ENCODE data around the gene LPAR1. TPM values are rescaled to one million over a fixed set of nuclear protein-coding genes. Genes with fewer than 3 reads are reported as not detected.

LPAR1 gene
- total and polyA plus RNA-seq, 10 of the 15 experiments (the other 5 are each of a cell fraction or from before 2014, with no cell fraction given) = 3.3 to 12.9 (median 8.4) TPM

DNA sequence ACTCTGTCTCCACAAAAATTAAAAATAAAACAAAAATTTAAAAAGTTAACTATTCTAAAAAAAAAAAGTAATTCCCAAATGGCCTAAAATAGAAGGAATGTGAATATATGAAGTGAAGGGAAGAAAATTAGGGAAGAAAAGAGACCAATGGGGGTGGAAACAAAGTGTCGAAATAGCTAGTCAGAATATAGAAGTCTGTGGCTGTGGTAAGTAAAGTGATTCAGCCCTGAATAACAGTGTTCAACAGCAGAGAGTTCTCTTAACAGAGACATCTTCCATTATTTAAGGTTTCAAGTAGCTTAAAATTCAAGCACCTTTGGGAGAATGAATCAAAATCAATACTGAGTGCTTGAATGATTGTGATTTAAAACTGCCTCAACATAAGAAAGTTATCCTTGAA lies 51.7 kb downstream of the LPAR1 start (continued):
- TF ChIP-seq BCL11A (IDR thresholded peaks at IDR 0.05; ENCODE audit: low read depth, low read length) = no peak
- TF ChIP-seq HDGF (IDR thresholded peaks at IDR 0.05) = no peak
- no peak for TF ChIP-seq ZSCAN29 (IDR thresholded peaks at IDR 0.05)
- no peak for TF ChIP-seq TAF1 (IDR thresholded peaks at IDR 0.05; ENCODE audit: borderline replicate concordance, low read depth, low read length)
- no peak for TF ChIP-seq POLR2AphosphoS5 (IDR thresholded peaks at IDR 0.05; ENCODE audit: low read length)
- TF ChIP-seq SMC3 (IDR thresholded peaks at IDR 0.05; ENCODE audit: borderline replicate concordance, low read length) = no peak

DNA sequence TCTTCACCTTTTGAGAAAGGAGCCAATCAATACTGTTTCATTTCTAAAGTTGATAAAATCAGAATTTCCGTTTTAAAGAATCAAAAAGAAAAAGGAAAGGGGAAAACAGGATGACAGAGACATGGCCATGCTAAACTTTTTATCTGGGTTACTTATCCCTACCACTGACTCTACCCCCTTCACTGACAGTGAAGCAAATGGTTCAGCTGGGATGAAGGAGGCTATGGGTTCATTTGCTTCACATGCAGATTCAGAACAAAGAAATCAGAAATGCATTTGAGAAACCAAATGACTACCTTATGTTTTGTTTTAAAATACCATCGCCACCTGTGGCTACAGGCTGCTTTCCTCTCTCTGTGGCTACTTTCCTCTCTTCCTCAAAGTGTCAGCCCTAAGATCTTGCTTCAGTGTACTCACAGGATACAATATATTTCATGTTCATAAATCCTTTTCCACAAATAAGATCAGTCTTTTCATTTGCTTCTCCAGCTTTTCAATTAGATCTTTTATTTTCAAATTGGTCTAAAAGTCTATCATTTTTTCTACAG lies 53.3 kb downstream of the LPAR1 start:
- ChIA-PET CTCF (interaction anchor here (0.7 to 1.7 kb wide), 8 partner anchors 8 to 177 kb away, joined by 3 to 10 read pairs (median 3); no protein-coding TSS in a partner anchor), POLR2A (interaction anchor here (1.1 to 3.1 kb wide), 5 partner anchors 10 to 18 kb away, joined by 3 to 14 read pairs (median 7); no protein-coding TSS in a partner anchor), SMC1A (ENCODE audit: uncharacterized antibody, unreplicated experiment) (interaction anchor here (0.6 to 5.5 kb wide), 22 partner anchors 8 to 345 kb away, joined by 3 to 74 read pairs (median 5); no protein-coding TSS in a partner anchor), RAD21 (ENCODE audit: unreplicated experiment) (interaction anchor here (0.9 to 2.1 kb wide), 8 partner anchors 10 to 304 kb away, joined by 3 to 10 read pairs (median 6); no protein-coding TSS in a partner anchor)
- Histone ChIP-seq H3K79me2 (ENCODE audit: control insufficient read depth, insufficient read depth, low read length) (no peaks in the 10 kb centered on the region), H3K36me3 (ENCODE audit: control insufficient read depth in 2 of 2, insufficient read depth in 2 of 2, low read length in 1 of 2) (no peaks in the 10 kb centered on the region), H3K27ac (ENCODE audit: control insufficient read depth, insufficient read depth) (no peak overlapping the region), H3K4me3 (no peak overlapping the region), H3K9ac (ENCODE audit: control insufficient read depth, insufficient read depth, low read length) (no peak overlapping the region), H3K4me1 (ENCODE audit: control insufficient read depth, insufficient read depth, low read length) (no peaks in the 10 kb centered on the region), H2AFZ (ENCODE audit: control insufficient read depth, low read depth, low read length) (no peak overlapping the region), H3K9me3 (replicated peaks; ENCODE audit: control insufficient read depth, insufficient read depth, low read length) (no peaks in the 10 kb centered on the region), H4K20me1 (ENCODE audit: control insufficient read depth, insufficient read depth) (no peaks in the 10 kb centered on the region), H3K4me2 (ENCODE audit: control insufficient read depth, insufficient read depth) (no peak overlapping the region), H3K27me3 (replicated peaks in 1 of 2; ENCODE audit: control insufficient read depth in 2 of 2, insufficient read depth in 2 of 2, low read length in 1 of 2) (no peaks in the 10 kb centered on the region)
- DNase-seq (ENCODE audit: low read depth, low spot score) (no peak), FAIRE-seq (peak; percentile 27), ATAC-seq (peak; percentile 68)
- BruUV-seq (replicated peaks) = no TSS peak
- in situ Hi-C loops (cut with MboI) = no loop called here
- 28% methylated on average over 2 of the region's 2 CpGs for WGBS (ENCODE audit: insufficient coverage, insufficient replicate concordance, low lambda C conversion rate, missing lambda C conversion rate)
- intact Hi-C loops (cut with micrococcal nuclease; ENCODE audit: unreplicated experiment) = loop anchor here (5.0 kb wide), 1 partner anchor 32 kb away; no protein-coding TSS in a partner anchor
- TF ChIP-seq, protein P1, sequence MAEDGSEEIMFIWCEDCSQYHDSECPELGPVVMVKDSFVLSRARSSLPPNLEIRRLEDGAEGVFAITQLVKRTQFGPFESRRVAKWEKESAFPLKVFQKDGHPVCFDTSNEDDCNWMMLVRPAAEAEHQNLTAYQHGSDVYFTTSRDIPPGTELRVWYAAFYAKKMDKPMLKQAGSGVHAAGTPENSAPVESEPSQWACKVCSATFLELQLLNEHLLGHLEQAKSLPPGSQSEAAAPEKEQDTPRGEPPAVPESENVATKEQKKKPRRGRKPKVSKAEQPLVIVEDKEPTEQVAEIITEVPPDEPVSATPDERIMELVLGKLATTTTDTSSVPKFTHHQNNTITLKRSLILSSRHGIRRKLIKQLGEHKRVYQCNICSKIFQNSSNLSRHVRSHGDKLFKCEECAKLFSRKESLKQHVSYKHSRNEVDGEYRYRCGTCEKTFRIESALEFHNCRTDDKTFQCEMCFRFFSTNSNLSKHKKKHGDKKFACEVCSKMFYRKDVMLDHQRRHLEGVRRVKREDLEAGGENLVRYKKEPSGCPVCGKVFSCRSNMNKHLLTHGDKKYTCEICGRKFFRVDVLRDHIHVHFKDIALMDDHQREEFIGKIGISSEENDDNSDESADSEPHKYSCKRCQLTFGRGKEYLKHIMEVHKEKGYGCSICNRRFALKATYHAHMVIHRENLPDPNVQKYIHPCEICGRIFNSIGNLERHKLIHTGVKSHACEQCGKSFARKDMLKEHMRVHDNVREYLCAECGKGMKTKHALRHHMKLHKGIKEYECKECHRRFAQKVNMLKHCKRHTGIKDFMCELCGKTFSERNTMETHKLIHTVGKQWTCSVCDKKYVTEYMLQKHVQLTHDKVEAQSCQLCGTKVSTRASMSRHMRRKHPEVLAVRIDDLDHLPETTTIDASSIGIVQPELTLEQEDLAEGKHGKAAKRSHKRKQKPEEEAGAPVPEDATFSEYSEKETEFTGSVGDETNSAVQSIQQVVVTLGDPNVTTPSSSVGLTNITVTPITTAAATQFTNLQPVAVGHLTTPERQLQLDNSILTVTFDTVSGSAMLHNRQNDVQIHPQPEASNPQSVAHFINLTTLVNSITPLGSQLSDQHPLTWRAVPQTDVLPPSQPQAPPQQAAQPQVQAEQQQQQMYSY (CRISPR knock-in tag; IDR thresholded peaks at IDR 0.05) = no peak
- no peak for TF ChIP-seq JUND (IDR thresholded peaks at IDR 0.05; ENCODE audit: low read depth, low read length)
- TF ChIP-seq, protein P2, sequence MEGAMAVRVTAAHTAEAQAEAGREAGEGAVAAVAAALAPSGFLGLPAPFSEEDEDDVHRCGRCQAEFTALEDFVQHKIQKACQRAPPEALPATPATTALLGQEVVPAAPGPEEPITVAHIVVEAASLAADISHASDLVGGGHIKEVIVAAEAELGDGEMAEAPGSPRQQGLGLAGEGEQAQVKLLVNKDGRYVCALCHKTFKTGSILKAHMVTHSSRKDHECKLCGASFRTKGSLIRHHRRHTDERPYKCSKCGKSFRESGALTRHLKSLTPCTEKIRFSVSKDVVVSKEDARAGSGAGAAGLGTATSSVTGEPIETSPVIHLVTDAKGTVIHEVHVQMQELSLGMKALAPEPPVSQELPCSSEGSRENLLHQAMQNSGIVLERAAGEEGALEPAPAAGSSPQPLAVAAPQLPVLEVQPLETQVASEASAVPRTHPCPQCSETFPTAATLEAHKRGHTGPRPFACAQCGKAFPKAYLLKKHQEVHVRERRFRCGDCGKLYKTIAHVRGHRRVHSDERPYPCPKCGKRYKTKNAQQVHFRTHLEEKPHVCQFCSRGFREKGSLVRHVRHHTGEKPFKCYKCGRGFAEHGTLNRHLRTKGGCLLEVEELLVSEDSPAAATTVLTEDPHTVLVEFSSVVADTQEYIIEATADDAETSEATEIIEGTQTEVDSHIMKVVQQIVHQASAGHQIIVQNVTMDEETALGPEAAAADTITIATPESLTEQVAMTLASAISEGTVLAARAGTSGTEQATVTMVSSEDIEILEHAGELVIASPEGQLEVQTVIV (IDR thresholded peaks at IDR 0.05; ENCODE audit: borderline replicate concordance, partially characterized antibody) = no peak
- TF ChIP-seq, protein P3, sequence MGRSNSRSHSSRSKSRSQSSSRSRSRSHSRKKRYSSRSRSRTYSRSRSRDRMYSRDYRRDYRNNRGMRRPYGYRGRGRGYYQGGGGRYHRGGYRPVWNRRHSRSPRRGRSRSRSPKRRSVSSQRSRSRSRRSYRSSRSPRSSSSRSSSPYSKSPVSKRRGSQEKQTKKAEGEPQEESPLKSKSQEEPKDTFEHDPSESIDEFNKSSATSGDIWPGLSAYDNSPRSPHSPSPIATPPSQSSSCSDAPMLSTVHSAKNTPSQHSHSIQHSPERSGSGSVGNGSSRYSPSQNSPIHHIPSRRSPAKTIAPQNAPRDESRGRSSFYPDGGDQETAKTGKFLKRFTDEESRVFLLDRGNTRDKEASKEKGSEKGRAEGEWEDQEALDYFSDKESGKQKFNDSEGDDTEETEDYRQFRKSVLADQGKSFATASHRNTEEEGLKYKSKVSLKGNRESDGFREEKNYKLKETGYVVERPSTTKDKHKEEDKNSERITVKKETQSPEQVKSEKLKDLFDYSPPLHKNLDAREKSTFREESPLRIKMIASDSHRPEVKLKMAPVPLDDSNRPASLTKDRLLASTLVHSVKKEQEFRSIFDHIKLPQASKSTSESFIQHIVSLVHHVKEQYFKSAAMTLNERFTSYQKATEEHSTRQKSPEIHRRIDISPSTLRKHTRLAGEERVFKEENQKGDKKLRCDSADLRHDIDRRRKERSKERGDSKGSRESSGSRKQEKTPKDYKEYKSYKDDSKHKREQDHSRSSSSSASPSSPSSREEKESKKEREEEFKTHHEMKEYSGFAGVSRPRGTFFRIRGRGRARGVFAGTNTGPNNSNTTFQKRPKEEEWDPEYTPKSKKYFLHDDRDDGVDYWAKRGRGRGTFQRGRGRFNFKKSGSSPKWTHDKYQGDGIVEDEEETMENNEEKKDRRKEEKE (IDR thresholded peaks at IDR 0.05) = no peak
- no peak for TF ChIP-seq CHD2 (IDR thresholded peaks at IDR 0.05; ENCODE audit: borderline replicate concordance, low read depth, low read length)
- TF ChIP-seq TAF1 (IDR thresholded peaks at IDR 0.05; ENCODE audit: borderline replicate concordance, low read depth, low read length) = no peak
- no peak for TF ChIP-seq POLR2AphosphoS2 (IDR thresholded peaks at IDR 0.05; ENCODE audit: low read depth, low read length)
- TF ChIP-seq KLF5 (IDR thresholded peaks at IDR 0.05; ENCODE audit: partially characterized antibody) = no peak
- no peak for TF ChIP-seq BCL11A (IDR thresholded peaks at IDR 0.05; ENCODE audit: low read depth, low read length)

Measured in GM12878 (cell line).